ENCODE data around the gene ATP6V0B.

DNA sequence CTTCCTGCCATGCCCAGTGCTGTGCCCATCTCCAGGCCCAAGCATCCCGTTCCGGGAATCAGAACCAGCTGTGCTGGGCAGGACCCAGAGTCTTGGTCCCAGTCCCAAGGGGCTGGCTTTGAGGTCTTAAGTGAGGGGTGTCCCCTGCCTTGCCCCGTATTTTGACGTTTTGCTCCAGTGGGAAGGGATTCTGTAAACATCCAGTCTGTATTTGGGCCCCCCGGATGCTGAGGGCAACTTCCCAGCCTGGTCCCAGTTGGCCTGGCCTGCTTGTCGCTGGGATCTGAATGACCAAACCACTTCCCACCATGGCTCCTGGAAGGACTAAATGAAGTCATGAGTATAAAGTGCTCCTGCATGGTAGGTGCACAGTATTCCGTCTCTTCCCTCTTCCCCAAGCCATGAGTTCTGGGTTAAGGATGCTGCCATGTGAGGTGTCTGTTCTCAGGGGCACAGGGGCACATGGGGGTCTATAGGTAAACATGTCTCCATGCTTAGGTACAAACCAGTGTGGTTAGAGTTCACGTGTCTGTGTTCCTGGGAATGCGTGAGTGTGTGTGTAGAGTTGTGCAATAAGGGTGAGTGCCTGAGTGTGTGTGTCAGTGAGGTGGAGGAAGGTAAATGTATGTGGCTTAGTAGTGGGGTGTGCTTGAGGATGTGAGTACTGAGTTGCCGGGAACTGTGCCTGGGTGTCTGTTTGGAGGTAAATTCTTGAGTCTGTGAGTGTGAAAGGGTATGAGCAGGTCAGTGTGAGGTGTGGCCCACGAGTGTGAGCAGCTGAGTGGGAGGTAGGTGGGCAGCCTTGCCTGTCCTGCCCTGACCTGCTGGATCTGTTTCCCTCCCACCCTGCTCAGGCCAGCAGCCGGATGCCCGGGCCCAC lies 5.7 kb downstream of the ATP6V0B start:
- no peak for TF ChIP-seq POLR2A (IDR thresholded peaks at IDR 0.05)
- no peak for TF ChIP-seq CTCF (IDR thresholded peaks at IDR 0.05)

Data from lower leg skin (tissue), 3 donors.